Stomach (tissue), 4 donors: Measurements from ENCODE around the gene ZNF516.

Experiments used
- EP300 ChIP-seq: sonication (generic); formaldehyde crosslinking; IDR thresholded peaks from one replicate; pipeline ENCODE4 v1.6.1; 2017; ENCODE audit warnings: antibody characterized with exemption
- POLR2A ChIP-seq, 4 donors: fragments of 450-650 bp; IDR thresholded peaks; one replicate each; pipeline ENCODE4 v1.6.1; 2016; ENCODE audit warnings: antibody characterized with exemption in 4 of 4, control low read depth in 2 of 4, mild to moderate bottlenecking in 1 of 4, moderate library complexity in 1 of 4
- POLR2AphosphoS5 ChIP-seq, 3 donors: sonication (generic); formaldehyde crosslinking; IDR thresholded peaks; one replicate each; pipeline ENCODE4 v1.6.1; 2016; ENCODE audit warnings: antibody characterized with exemption in 3 of 3
- TF ChIP-seq, protein P1 (sequence below), 7 experiments: fragments of 450-650 bp in 4 of 7; fragments of 200-600 bp in 3 of 7; sonication (generic) in 3 of 7; IDR thresholded peaks; one replicate each; pipeline ENCODE4 v1.5.1; 2016 to 2019; ENCODE audit warnings: antibody characterized with exemption in 7 of 7, control low read depth in 2 of 7, mild to moderate bottlenecking in 1 of 7

DNA sequence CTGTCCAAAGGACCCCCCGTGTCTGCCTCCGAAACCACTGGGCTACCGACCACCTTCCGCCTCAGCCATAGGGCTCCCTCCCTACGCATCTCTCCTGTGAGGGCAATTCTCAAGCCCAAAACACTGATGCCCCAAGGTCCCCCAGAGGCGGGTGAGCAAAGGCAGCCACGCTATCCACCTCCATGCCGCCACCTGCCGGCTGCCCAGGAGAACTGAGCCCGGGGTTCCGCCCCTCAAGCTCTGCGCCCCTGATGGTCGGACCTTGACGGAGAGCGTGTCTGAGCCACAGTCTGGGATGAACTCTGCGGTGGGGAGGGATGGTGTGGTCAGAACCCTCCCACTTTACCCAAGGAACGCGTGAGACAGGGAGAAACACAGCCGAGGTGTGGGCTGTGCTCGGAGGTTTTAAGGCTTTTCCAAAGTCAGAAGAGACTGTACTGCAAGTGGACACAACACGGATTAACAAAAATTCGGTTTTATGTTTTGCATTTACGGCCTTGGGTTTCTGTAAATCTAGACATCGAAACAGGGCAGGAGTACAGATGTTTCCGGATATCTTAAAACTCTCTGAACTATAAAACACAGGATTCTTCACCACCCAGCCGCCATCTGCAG lies 114.1 kb downstream of the ZNF516 start:
- TF ChIP-seq, protein P1, sequence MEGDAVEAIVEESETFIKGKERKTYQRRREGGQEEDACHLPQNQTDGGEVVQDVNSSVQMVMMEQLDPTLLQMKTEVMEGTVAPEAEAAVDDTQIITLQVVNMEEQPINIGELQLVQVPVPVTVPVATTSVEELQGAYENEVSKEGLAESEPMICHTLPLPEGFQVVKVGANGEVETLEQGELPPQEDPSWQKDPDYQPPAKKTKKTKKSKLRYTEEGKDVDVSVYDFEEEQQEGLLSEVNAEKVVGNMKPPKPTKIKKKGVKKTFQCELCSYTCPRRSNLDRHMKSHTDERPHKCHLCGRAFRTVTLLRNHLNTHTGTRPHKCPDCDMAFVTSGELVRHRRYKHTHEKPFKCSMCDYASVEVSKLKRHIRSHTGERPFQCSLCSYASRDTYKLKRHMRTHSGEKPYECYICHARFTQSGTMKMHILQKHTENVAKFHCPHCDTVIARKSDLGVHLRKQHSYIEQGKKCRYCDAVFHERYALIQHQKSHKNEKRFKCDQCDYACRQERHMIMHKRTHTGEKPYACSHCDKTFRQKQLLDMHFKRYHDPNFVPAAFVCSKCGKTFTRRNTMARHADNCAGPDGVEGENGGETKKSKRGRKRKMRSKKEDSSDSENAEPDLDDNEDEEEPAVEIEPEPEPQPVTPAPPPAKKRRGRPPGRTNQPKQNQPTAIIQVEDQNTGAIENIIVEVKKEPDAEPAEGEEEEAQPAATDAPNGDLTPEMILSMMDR (IDR thresholded peaks at IDR 0.05), result peak in 3 of 7 experiments; percentile 22 to 33 (median 24)
- TF ChIP-seq POLR2AphosphoS5 (IDR thresholded peaks at IDR 0.05) (no peak), POLR2A (IDR thresholded peaks at IDR 0.05) (no peak), EP300 (no peak)
